Measurements from ENCODE around the gene TCP10L.
"Not testable (repeated sequence)": the region's sequence is repeated elsewhere in the genome, so short reads cannot be mapped to it uniquely, and the experiment has no call there.

TCP10L gene

GRCh38 chr21:32611471-32611997 is 26.2 kb upstream of the TCP10L start:
- DNase-seq (ENCODE audit: low read depth) = peak; percentile 49
- peak overlapping the region; percentile 87 for H3K4me3 ChIP-seq (ENCODE audit: low read length)
- TF ChIP-seq CTCF (IDR thresholded peaks at IDR 0.05; ENCODE audit: insufficient read depth, low read depth, low read length, missing control alignments) = no peak

DNA sequence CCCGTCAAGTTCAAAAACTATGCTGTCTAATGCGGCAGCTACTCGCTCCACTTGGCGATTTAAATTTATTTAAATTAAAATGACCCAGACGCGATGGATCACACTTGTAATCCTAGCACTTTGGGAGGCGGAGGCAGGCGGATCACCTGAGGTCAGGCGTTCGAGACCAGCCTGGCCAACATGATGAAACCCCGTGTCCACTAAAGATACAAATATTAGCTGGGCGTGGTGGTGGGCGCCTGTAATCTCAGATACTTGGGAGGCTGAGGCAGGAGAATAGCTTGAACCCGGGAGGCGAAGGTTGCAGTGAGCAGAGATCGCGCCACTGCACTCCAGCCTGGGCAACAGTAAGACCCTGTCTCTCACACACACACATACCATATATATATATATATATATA is 25.6 kb upstream of the TCP10L start:
- peak overlapping the region; percentile 87 for H3K4me3 ChIP-seq (ENCODE audit: low read length)
- DNase-seq (ENCODE audit: low read depth) = not testable (repeated sequence)

- H3K4me3 ChIP-seq (ENCODE audit: low read length) = no peak overlapping the region
- DNase-seq (ENCODE audit: low read depth) = no peak
- TF ChIP-seq CTCF (IDR thresholded peaks at IDR 0.05; ENCODE audit: insufficient read depth, low read depth, low read length, missing control alignments) = no peak
These were observed 23.5 kb upstream of the TCP10L start for GRCh38 chr21:32608851-32609250.

DNA sequence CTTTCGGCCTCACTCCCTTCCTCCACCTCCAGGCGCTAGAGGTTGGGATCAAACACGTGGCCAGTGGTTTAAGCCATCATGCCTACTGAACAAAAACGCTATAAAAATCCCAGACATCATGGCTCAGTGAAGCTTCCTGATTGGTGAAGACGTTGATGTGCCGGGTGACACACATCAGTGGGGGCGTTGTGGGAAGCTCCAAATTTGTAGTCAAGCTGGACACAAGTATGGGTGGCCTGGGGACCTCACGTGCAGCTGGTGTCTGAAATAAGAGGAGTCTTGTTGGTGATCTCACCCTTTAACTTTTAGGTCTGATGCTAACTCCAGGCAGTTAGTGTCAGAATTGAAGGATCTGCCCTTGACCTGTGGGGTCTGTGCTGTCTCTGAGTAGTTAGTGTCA is 20.1 kb upstream of the TCP10L start:
- no peak overlapping the region for H3K4me3 ChIP-seq (ENCODE audit: low read length)
- no peak for DNase-seq (ENCODE audit: low read depth)
- TF ChIP-seq CTCF (IDR thresholded peaks at IDR 0.05; ENCODE audit: insufficient read depth, low read depth, low read length, missing control alignments) = no peak

GRCh38 chr21:32604464-32604863 is 19.1 kb upstream of the TCP10L start:
- no peak overlapping the region for H3K4me3 ChIP-seq (ENCODE audit: low read length)
- DNase-seq (ENCODE audit: low read depth) = no peak
- no peak for TF ChIP-seq CTCF (IDR thresholded peaks at IDR 0.05; ENCODE audit: insufficient read depth, low read depth, low read length, missing control alignments)

DNA sequence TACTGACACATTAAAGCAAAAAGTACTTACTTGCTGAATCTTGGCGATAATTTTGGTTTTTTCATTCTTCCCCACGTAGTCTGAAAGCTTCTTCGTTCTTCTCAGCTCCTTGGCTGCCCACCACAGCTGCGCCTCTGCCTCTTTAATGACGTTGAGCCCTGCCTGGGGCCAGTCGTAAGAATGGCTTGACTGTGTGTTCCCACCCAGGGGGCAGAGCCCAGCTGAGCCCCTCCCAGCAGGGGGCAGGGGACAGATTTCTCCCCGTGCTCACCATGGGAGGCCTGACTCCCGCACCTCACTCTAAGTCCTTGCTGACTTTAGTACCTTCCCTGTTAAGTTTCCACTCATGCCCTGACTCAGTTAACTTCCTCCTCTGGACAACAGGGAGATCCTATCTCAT is 17.8 kb upstream of the TCP10L start:
- no peak for TF ChIP-seq CTCF (IDR thresholded peaks at IDR 0.05; ENCODE audit: insufficient read depth, low read depth, low read length, missing control alignments)
- H3K4me3 ChIP-seq (ENCODE audit: low read length) = no peak overlapping the region
- no peak for DNase-seq (ENCODE audit: low read depth)

GRCh38 chr21:32602099-32602498 is 16.8 kb upstream of the TCP10L start:
- TF ChIP-seq CTCF (IDR thresholded peaks at IDR 0.05; ENCODE audit: insufficient read depth, low read depth, low read length, missing control alignments) = no peak

More at GRCh38 chr21:32602099-32602498, 16.8 kb upstream of the TCP10L start:
- DNase-seq (ENCODE audit: low read depth) = no peak
- H3K4me3 ChIP-seq (ENCODE audit: low read length) = no peak overlapping the region

All from epithelial cell of esophagus (primary cell).